Stimulated activated CD8-positive, alpha-beta memory T cell treated with anti-CD3 and anti-CD28 coated beads, Interleukin-12 subunit alpha, Interleukin-12 subunit beta, amount 100 ng/mL, for 4 hours (primary cell): ENCODE measurements around the gene CTXND1.
"Not testable (repeated sequence)": the region's sequence is repeated elsewhere in the genome, so short reads cannot be mapped to it uniquely, and the experiment has no call there.

Experiments
- DNase-seq: peaks from one replicate; pipeline ENCODE4 v3.0.0-alpha.2; 2020; ENCODE audit warnings: low read depth

CTXND1 gene

GRCh38 chr15:80252121-80252518 is at the start of gene CTXND1:
Gene CTXND1, minus strand, starts transcription at chr15:80252213. Its CDS starts 50,264 bp downstream, at chr15:80201949.
- no peak for DNase-seq

GRCh38 chr15:80301472-80301871 is 49.5 kb upstream of the CTXND1 start:
- DNase-seq = no peak

- not testable (repeated sequence) for DNase-seq
Measured at GRCh38 chr15:80295777-80296176, 43.8 kb upstream of the CTXND1 start.

GRCh38 chr15:80292079-80292478 is 40.1 kb upstream of the CTXND1 start:
- DNase-seq = no peak

GRCh38 chr15:80290891-80291290 is 38.9 kb upstream of the CTXND1 start:
- DNase-seq = not testable (repeated sequence)

- no peak for DNase-seq
Measured at GRCh38 chr15:80289528-80290495, 37.8 kb upstream of the CTXND1 start.

- DNase-seq = no peak
Measured at GRCh38 chr15:80288131-80288530, 36.1 kb upstream of the CTXND1 start.

GRCh38 chr15:80286055-80286454 is 34.0 kb upstream of the CTXND1 start:
- DNase-seq = no peak

- DNase-seq = no peak
Measured at GRCh38 chr15:80285379-80285778, 33.4 kb upstream of the CTXND1 start.

GRCh38 chr15:80283531-80283930 is 31.5 kb upstream of the CTXND1 start:
- DNase-seq = no peak

GRCh38 chr15:80277147-80277546 is 25.1 kb upstream of the CTXND1 start:
- no peak for DNase-seq

GRCh38 chr15:80275961-80276360 is 23.9 kb upstream of the CTXND1 start:
- no peak for DNase-seq

GRCh38 chr15:80274996-80275395 is 23.0 kb upstream of the CTXND1 start:
- DNase-seq = no peak

- DNase-seq = no peak
Measured at GRCh38 chr15:80274554-80274953, 22.5 kb upstream of the CTXND1 start.

GRCh38 chr15:80272987-80273386 is 21.0 kb upstream of the CTXND1 start:
- DNase-seq = no peak

GRCh38 chr15:80270472-80270871 is 18.5 kb upstream of the CTXND1 start:
- DNase-seq = no peak

GRCh38 chr15:80268101-80268500 is 16.1 kb upstream of the CTXND1 start:
- DNase-seq = no peak

- DNase-seq = no peak
Measured at GRCh38 chr15:80267658-80268057, 15.6 kb upstream of the CTXND1 start.

GRCh38 chr15:80266745-80267144 is 14.7 kb upstream of the CTXND1 start:
- no peak for DNase-seq

- no peak for DNase-seq
Measured at GRCh38 chr15:80266113-80266512, 14.1 kb upstream of the CTXND1 start.

GRCh38 chr15:80265021-80265420 is 13.0 kb upstream of the CTXND1 start:
- DNase-seq = no peak

- no peak for DNase-seq
Measured at GRCh38 chr15:80264031-80264430, 12.0 kb upstream of the CTXND1 start.

- no peak for DNase-seq
Measured at GRCh38 chr15:80260551-80260950, 8.5 kb upstream of the CTXND1 start.
